ENCODE results near the gene EXT2. TPM values are rescaled to one million over a fixed set of nuclear protein-coding genes. Genes with fewer than 3 reads are reported as not detected.

Gene EXT2
- total and polyA plus RNA-seq, 2 of the 13 experiments (the other 11 are each of a cell fraction or from before 2014, with no cell fraction given) = 61.5 to 68.7 TPM

GRCh38 chr11:44193856-44194255 is 98.4 kb downstream of the EXT2 start:
- H4K20me1 ChIP-seq (ENCODE audit: insufficient read depth, low read length) = no peaks in the 10 kb centered on the region

More at GRCh38 chr11:44193856-44194255, 98.4 kb downstream of the EXT2 start:
- Histone ChIP-seq H3K36me3 (replicated peaks in 1 of 2; ENCODE audit: control insufficient read depth in 1 of 2, insufficient read depth in 2 of 2, low read length in 2 of 2) (peaks cover 2 to 3% of the 10 kb centered on the region in 2 experiments; a peak in 2 of 5 replicates), H3K27me3 (ENCODE audit: control insufficient read depth in 1 of 2, insufficient read depth in 2 of 2, low read length in 2 of 2) (no peaks in the 10 kb centered on the region), H3K4me1 (ENCODE audit: insufficient read depth, low read length) (peaks cover 8% of the 10 kb centered on the region; the same call in 1 of the 2 replicates), H3K4me3 (replicated peaks in 1 of 3; ENCODE audit: insufficient read depth in 1 of 3, low read depth in 2 of 3, low read length in 3 of 3) (no peak overlapping the region), H3K4me2 (ENCODE audit: low read depth, low read length) (no peak overlapping the region), H3K27ac (ENCODE audit: extremely low read length, insufficient read depth, low read length) (no peak overlapping the region), H3K9ac (ENCODE audit: insufficient read depth, low read depth, low read length) (no peak overlapping the region), H3K9me3 (ENCODE audit: low read length) (peaks cover 26% of the 10 kb centered on the region), H3K79me2 (ENCODE audit: insufficient read depth, low read length) (no peaks in the 10 kb centered on the region), H2AFZ (ENCODE audit: low read length) (no peak overlapping the region)
- TF ChIP-seq ZNF616 (CRISPR knock-in tag; IDR thresholded peaks at IDR 0.05; ENCODE audit: low read depth) = no peak
- no peak for TF ChIP-seq RERE (CRISPR knock-in tag; IDR thresholded peaks at IDR 0.05; ENCODE audit: low read depth)
- TF ChIP-seq ZFAT (CRISPR knock-in tag; conservative IDR thresholded peaks at IDR 0.05) = no peak
- no peak for TF ChIP-seq CHCHD3 (CRISPR knock-in tag; IDR thresholded peaks at IDR 0.05)
- TF ChIP-seq SRF (IDR thresholded peaks at IDR 0.05; ENCODE audit: low read depth, low read length) = no peak
- no peak for TF ChIP-seq GTF2F1 (IDR thresholded peaks at IDR 0.05; ENCODE audit: low read length)
- TF ChIP-seq KAT8 (CRISPR knock-in tag; IDR thresholded peaks at IDR 0.05) = no peak
- no peak for TF ChIP-seq JUNB (CRISPR knock-in tag; IDR thresholded peaks at IDR 0.05; ENCODE audit: borderline replicate concordance)
- TF ChIP-seq ARNT (IDR thresholded peaks at IDR 0.05) = no peak
- no peak for TF ChIP-seq ZNF567 (CRISPR knock-in tag; IDR thresholded peaks at IDR 0.05; ENCODE audit: borderline replicate concordance)
- TF ChIP-seq RFXAP (CRISPR knock-in tag; IDR thresholded peaks at IDR 0.05; ENCODE audit: borderline replicate concordance) = no peak
- TF ChIP-seq TGIF2 (CRISPR knock-in tag; IDR thresholded peaks at IDR 0.05) = no peak
- TF ChIP-seq PHF20 (CRISPR knock-in tag; IDR thresholded peaks at IDR 0.05) = no peak
- TF ChIP-seq ZBTB26 (CRISPR knock-in tag; IDR thresholded peaks at IDR 0.05; ENCODE audit: borderline replicate concordance) = no peak
- no peak for TF ChIP-seq ZNF740 (CRISPR knock-in tag; IDR thresholded peaks at IDR 0.05)
- TF ChIP-seq CBX5 (CRISPR knock-in tag; IDR thresholded peaks at IDR 0.05; ENCODE audit: borderline replicate concordance) = no peak
- TF ChIP-seq DBP (CRISPR knock-in tag; IDR thresholded peaks at IDR 0.05; ENCODE audit: not compliant biosample characterization) = no peak
- TF ChIP-seq ESRRA (CRISPR knock-in tag; IDR thresholded peaks at IDR 0.05; ENCODE audit: low read depth) = no peak
- no peak for TF ChIP-seq ZBTB3 (CRISPR knock-in tag; IDR thresholded peaks at IDR 0.05; ENCODE audit: borderline replicate concordance, low read depth)
- no peak for TF ChIP-seq RFXANK (CRISPR knock-in tag; IDR thresholded peaks at IDR 0.05)
- WGBS (ENCODE audit: low lambda C conversion rate) = 96% methylated on average over 5 of the region's 5 CpGs
- in situ Hi-C loops (cut with HindIII; ENCODE audit: extremely low pct_ligation_motif_present, low pct_unique_long_range_greater_than_20kb) (no loop called here), intact Hi-C loops (cut with micrococcal nuclease; ENCODE audit: unreplicated experiment) (no loop called here)
- CTCF ChIA-PET (ENCODE audit: low intra/inter-chr PET ratio, low total read pairs) = no interaction called here
- FAIRE-seq = no peak
- DNase-seq (ENCODE audit: low spot score) = no peak
- POLR2A ChIA-PET = no interaction called here
- no TSS peak for BruUV-seq (replicated peaks)
- no peak for ATAC-seq
